ENCODE results near the gene COQ6.
"Not testable (repeated sequence)": the region's sequence is repeated elsewhere in the genome, so short reads cannot be mapped to it uniquely, and the experiment has no call there.

COQ6 gene

GRCh38 chr14:73988065-73988464, 38.0 kb downstream of the COQ6 start:
- DNase-seq (ENCODE audit: low read depth) = no peak

GRCh38 chr14:73988656-73989055, 38.6 kb downstream of the COQ6 start:
- not testable (repeated sequence) for DNase-seq (ENCODE audit: low read depth)

GRCh38 chr14:73991092-73991491, 41.0 kb downstream of the COQ6 start:
- no peak for DNase-seq (ENCODE audit: low read depth)

GRCh38 chr14:73994926-73995325, 44.8 kb downstream of the COQ6 start:
- not testable (repeated sequence) for DNase-seq (ENCODE audit: low read depth)

GRCh38 chr14:73995977-73996378, 45.9 kb downstream of the COQ6 start:
- DNase-seq (ENCODE audit: low read depth) = no peak

- no peak for DNase-seq (ENCODE audit: low read depth)
These were observed 46.6 kb downstream of the COQ6 start for GRCh38 chr14:73996731-73997107.

- DNase-seq (ENCODE audit: low read depth) = no peak
These were observed 47.2 kb downstream of the COQ6 start for GRCh38 chr14:73997108-73997943.

- no peak for DNase-seq (ENCODE audit: low read depth)
These were observed 47.9 kb downstream of the COQ6 start for GRCh38 chr14:73997944-73998447.

GRCh38 chr14:73998726-73999125, 48.6 kb downstream of the COQ6 start:
- DNase-seq (ENCODE audit: low read depth) = no peak

GRCh38 chr14:74005664-74006063, 55.6 kb downstream of the COQ6 start:
- not testable (repeated sequence) for DNase-seq (ENCODE audit: low read depth)

GRCh38 chr14:74008843-74009499, 58.9 kb downstream of the COQ6 start:
- DNase-seq (ENCODE audit: low read depth) = no peak

All from activated gamma-delta T cell treated with anti-CD3 and anti-CD28 coated beads, Interleukin-2, amount 50 U/mL, for 16 hours (primary cell).